ENCODE measurements around the gene CDV3. TPM values are rescaled to one million over a fixed set of nuclear protein-coding genes. Genes with fewer than 3 reads are reported as not detected.

Gene CDV3
- total RNA-seq, 2 experiments from 2014 or later: 170 to 181 TPM

DNA sequence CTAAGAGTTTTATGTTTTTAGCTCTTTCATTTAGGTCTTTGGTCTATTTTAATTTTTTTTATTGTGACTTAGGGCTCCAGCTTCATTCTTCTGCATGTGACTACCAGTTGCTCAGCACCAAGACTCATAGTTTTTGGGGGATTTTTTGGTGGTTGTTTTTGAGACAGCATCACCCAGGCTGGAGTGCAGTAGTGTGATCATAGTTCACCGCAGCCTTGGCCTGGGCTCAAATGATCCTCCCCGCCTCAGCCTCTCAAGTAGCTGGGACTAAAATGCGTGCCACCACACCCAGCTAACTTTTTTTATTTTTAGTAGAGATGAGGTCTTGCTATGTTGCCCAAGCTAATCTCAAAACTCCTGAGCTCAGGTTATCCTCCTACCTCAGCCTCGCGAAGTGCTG is 19.4 kb downstream of the CDV3 start:
- H3K36me3 Mint-ChIP-seq (ENCODE audit: low read depth): peaks cover 19% of the 10 kb centered on the region
- no peak for DNase-seq
- no peak overlapping the region for H3K27ac Mint-ChIP-seq
- no peak overlapping the region for H3K4me3 Mint-ChIP-seq
- peaks cover 31% of the 10 kb centered on the region for H3K4me1 Mint-ChIP-seq (ENCODE audit: low read depth)
- intact Hi-C loops (cut with micrococcal nuclease): no loop called here
- CTCF ChIA-PET: interaction anchor here (0.5 to 0.6 kb wide), 2 partner anchors 104 to 880 kb away, joined by 3 read pairs; no protein-coding TSS in a partner anchor
- H3K9me3 Mint-ChIP-seq: no peaks in the 10 kb centered on the region
- H3K27me3 Mint-ChIP-seq (ENCODE audit: low read depth): no peaks in the 10 kb centered on the region

DNA sequence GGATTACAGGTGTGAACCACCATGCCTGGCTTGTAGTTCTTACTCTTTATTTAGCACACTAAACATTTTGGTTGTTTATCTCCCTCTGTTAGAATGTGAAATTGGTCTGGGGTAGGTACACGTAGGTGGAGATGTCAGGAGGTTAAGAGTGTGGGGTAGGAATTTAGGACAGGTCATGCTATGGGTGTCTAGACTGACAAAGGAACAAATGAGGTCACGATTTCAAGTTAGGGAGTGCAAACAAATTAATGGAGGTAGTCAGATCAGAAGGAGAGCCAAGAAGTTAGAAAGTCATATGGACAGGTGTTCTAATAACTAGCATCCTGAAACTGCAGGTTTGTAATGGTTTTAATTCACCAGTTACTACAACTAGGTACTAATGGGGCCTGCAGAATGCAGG is 19.8 kb downstream of the CDV3 start:
- intact Hi-C loops (cut with micrococcal nuclease): no loop called here
- Mint-ChIP-seq H3K27ac (no peak overlapping the region), H3K27me3 (ENCODE audit: low read depth) (no peaks in the 10 kb centered on the region), H3K9me3 (no peaks in the 10 kb centered on the region), H3K4me1 (ENCODE audit: low read depth) (peaks cover 28% of the 10 kb centered on the region), H3K4me3 (no peak overlapping the region), H3K36me3 (ENCODE audit: low read depth) (peaks cover 18% of the 10 kb centered on the region)
- CTCF ChIA-PET: interaction anchor here (0.5 kb wide), 1 partner anchor 880 kb away, joined by 3 read pairs; no protein-coding TSS in a partner anchor
- DNase-seq: no peak

DNA sequence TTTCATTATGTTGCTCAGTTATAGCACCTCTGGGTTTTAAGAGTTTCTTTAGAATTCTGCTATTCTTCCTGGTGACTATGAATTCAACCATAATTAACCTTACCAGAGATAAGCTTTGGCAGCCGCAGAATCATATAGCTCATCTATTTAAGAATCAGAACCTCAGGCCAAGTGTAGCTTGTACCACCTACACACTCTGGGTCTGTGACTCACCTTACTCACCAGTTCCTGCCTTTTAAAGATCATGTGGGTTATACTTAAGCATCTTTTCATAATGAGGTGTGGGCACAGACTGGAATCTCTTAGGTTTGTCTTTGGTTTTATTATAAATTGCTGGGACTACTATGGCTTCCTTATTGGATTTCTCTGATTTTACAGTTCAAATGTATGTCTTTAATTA is 21.9 kb downstream of the CDV3 start:
- CTCF ChIA-PET: interaction anchor here (0.8 to 1.5 kb wide), 5 partner anchors 11 to 150 kb away, joined by 3 to 8 read pairs (median 3); no protein-coding TSS in a partner anchor
- Mint-ChIP-seq H3K27ac (no peak overlapping the region), H3K27me3 (ENCODE audit: low read depth) (no peaks in the 10 kb centered on the region), H3K9me3 (no peaks in the 10 kb centered on the region), H3K4me1 (ENCODE audit: low read depth) (peaks cover 21% of the 10 kb centered on the region), H3K36me3 (ENCODE audit: low read depth) (peaks cover 4% of the 10 kb centered on the region), H3K4me3 (no peak overlapping the region)
- peak; percentile 49 for DNase-seq
- intact Hi-C loops (cut with micrococcal nuclease): loop anchor here (1.0 to 5.0 kb wide), 2 partner anchors 21 to 148 kb away; no protein-coding TSS in a partner anchor

DNA sequence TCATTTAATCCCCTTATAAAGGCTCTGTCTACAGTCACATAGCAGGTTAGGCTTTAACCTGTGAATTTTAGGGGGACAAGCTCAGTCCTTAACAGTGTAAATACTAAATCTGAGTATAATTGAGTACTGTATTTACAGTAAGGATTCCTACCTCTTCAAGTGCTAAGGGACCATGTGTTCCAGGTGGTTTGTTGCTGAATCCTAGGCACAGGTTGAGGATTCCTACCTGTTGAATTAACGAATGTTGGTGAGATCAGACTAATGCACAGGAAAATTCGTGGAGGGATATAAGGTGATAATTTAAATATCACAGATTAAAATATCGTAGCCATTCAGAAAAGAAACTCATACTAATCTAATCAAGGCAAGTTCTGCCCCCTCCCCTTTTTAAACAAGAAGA is 24.9 kb downstream of the CDV3 start:
- H3K27ac Mint-ChIP-seq: no peak overlapping the region
- DNase-seq: no peak
- peaks cover 9% of the 10 kb centered on the region for H3K36me3 Mint-ChIP-seq (ENCODE audit: low read depth)
- peaks cover 18% of the 10 kb centered on the region for H3K4me1 Mint-ChIP-seq (ENCODE audit: low read depth)
- CTCF ChIA-PET: interaction anchor here (1.0 kb wide), 1 partner anchor 20 kb away, joined by 3 read pairs; no protein-coding TSS in a partner anchor
- H3K27me3 Mint-ChIP-seq (ENCODE audit: low read depth): no peaks in the 10 kb centered on the region
- H3K4me3 Mint-ChIP-seq: no peak overlapping the region
- H3K9me3 Mint-ChIP-seq: no peaks in the 10 kb centered on the region
- intact Hi-C loops (cut with micrococcal nuclease): loop anchor here (5.0 kb wide), 1 partner anchor 151 kb away; no protein-coding TSS in a partner anchor

DNA sequence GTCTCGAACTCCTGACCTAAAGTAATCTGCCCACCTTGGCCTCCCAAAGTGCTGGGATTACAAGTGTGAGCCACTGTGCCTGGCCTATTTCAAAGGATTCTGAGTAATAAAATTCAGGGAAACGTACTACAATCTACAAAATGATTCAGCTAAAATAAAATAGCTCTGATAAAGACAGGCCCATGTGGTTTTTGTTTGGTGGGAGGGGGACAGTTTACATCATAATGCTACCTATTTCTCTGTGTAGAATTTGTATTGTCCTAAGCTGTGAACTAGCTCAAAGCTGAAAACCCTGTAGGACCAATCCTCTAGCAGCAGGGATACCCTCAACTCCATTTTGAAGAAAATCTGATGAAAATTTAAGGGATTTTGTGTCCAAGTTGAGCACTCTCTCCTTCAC is 25.8 kb downstream of the CDV3 start:
- Mint-ChIP-seq H3K36me3 (ENCODE audit: low read depth) (peaks cover 11% of the 10 kb centered on the region), H3K4me1 (ENCODE audit: low read depth) (peaks cover 18% of the 10 kb centered on the region), H3K27ac (no peak overlapping the region), H3K9me3 (no peaks in the 10 kb centered on the region), H3K27me3 (ENCODE audit: low read depth) (no peaks in the 10 kb centered on the region), H3K4me3 (no peak overlapping the region)
- intact Hi-C loops (cut with micrococcal nuclease): loop anchor here (5.0 kb wide), 1 partner anchor 152 kb away; no protein-coding TSS in a partner anchor
- no peak for DNase-seq
- CTCF ChIA-PET: interaction anchor here (1.0 to 1.6 kb wide), 2 partner anchors 18 to 21 kb away, joined by 3 read pairs; no protein-coding TSS in a partner anchor

DNA sequence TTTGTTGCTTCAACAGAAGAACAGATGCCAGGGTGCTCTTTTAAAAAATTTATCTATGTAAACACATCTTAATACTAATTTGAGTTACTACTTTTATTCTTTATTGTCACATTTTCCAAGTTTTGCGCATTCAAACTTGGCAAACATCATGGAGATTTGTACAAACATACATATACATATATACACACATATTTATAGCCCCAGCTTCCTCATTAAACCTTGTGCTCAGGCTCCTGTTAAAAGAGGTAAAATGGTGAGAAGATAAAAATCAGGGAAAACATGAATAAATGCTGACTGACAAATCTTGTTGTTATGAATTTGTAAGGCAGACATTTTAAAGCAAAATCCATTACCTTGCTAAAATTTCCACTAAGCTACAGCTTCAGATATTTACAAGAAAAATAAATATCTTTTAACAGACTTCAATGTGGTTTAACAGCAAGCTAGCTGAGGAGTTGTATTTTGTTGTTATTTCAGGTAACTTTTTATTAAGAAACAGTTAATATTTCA is 27.1 kb downstream of the CDV3 start:
- no peak overlapping the region for H3K27ac Mint-ChIP-seq
- peaks cover 8% of the 10 kb centered on the region for H3K4me1 Mint-ChIP-seq (ENCODE audit: low read depth)
- H3K36me3 Mint-ChIP-seq (ENCODE audit: low read depth): peaks cover 17% of the 10 kb centered on the region
- H3K4me3 Mint-ChIP-seq: no peak overlapping the region
- H3K9me3 Mint-ChIP-seq: no peaks in the 10 kb centered on the region
- DNase-seq: no peak
- intact Hi-C loops (cut with micrococcal nuclease): no loop called here
- CTCF ChIA-PET: interaction anchor here (1.3 to 1.6 kb wide), 2 partner anchors 16 to 22 kb away, joined by 3 read pairs; no protein-coding TSS in a partner anchor
- no peaks in the 10 kb centered on the region for H3K27me3 Mint-ChIP-seq (ENCODE audit: low read depth)

DNA sequence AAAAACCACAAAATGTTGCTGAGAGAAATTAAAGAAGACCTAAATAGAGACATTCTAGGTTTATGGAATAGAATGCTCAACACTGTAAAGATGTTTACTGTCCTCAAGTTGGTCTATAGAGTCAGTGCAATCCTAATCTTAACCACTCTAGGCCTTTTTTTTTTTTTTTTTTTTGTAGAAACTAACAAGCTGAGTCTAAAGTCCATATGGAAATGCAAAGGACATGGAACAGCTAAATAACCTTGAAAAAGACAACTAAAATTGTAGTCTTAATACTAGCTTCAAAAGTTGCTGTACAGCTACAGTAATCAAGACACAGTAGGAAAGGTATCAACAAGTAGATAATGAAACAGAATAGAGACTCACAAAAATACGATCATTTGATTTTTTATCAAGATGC is 32.9 kb downstream of the CDV3 start:
- DNase-seq: no peak
- Mint-ChIP-seq H3K4me1 (ENCODE audit: low read depth) (no peaks in the 10 kb centered on the region), H3K9me3 (no peaks in the 10 kb centered on the region), H3K27ac (no peak overlapping the region), H3K4me3 (no peak overlapping the region), H3K36me3 (ENCODE audit: low read depth) (peaks cover 43% of the 10 kb centered on the region), H3K27me3 (ENCODE audit: low read depth) (no peaks in the 10 kb centered on the region)
- intact Hi-C loops (cut with micrococcal nuclease): loop anchor here (5.0 kb wide), 1 partner anchor 36 kb away; no protein-coding TSS in a partner anchor
- CTCF ChIA-PET: interaction anchor here (0.7 kb wide), 1 partner anchor 15 kb away, joined by 4 read pairs; no protein-coding TSS in a partner anchor

DNA sequence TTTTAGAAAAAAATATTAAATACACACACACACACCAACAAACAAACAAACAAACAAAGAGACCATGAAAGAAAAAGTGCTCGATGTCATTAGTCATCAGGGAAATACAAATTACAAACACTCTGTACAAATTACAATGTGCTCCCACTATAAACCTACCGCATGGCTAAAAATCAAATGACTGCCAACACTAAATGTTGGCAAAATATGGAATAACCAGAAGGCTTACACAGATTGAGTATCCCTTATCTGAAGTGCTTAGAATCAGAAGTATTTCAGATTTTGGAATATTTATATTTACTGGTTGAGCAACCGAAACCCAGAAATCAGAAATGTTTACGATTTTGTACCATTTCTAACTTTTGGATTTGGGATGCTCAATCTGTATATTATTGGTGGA is 33.4 kb downstream of the CDV3 start:
- no peaks in the 10 kb centered on the region for H3K27me3 Mint-ChIP-seq (ENCODE audit: low read depth)
- H3K36me3 Mint-ChIP-seq (ENCODE audit: low read depth): peaks cover 42% of the 10 kb centered on the region
- no peak overlapping the region for H3K4me3 Mint-ChIP-seq
- intact Hi-C loops (cut with micrococcal nuclease): loop anchor here (5.0 kb wide), 1 partner anchor 35 kb away; no protein-coding TSS in a partner anchor
- CTCF ChIA-PET: no interaction called here
- no peaks in the 10 kb centered on the region for H3K9me3 Mint-ChIP-seq
- no peak overlapping the region for H3K27ac Mint-ChIP-seq
- no peak for DNase-seq
- no peaks in the 10 kb centered on the region for H3K4me1 Mint-ChIP-seq (ENCODE audit: low read depth)

DNA sequence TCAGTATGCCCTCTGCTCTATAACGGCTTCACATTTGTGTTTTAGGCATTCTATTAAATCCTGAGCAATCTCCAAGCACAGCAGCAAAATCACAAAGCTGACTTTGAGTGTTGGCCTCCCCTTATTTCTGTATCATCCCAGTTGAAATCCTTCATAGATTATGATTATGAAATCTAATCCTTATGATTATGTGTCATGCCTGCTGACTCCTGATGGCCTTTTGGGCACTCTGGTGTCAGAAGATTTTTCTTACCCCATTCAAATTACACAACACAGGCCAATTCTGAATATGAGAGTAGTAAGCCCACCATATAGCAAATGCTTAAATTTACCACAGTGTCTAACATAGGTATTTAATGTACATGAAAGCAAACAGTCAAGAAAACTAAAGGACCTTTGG is 34.3 kb downstream of the CDV3 start:
- H3K27ac Mint-ChIP-seq: no peak overlapping the region
- no peaks in the 10 kb centered on the region for H3K9me3 Mint-ChIP-seq
- CTCF ChIA-PET: interaction anchor here (0.6 to 1.4 kb wide), 2 partner anchors 10 to 119 kb away, joined by 3 to 4 read pairs; no protein-coding TSS in a partner anchor
- intact Hi-C loops (cut with micrococcal nuclease): loop anchor here (2.0 to 5.0 kb wide), 2 partner anchors 19 to 34 kb away; no protein-coding TSS in a partner anchor
- no peak for DNase-seq
- H3K27me3 Mint-ChIP-seq (ENCODE audit: low read depth): no peaks in the 10 kb centered on the region
- no peaks in the 10 kb centered on the region for H3K4me1 Mint-ChIP-seq (ENCODE audit: low read depth)
- no peak overlapping the region for H3K4me3 Mint-ChIP-seq
- H3K36me3 Mint-ChIP-seq (ENCODE audit: low read depth): peaks cover 46% of the 10 kb centered on the region

DNA sequence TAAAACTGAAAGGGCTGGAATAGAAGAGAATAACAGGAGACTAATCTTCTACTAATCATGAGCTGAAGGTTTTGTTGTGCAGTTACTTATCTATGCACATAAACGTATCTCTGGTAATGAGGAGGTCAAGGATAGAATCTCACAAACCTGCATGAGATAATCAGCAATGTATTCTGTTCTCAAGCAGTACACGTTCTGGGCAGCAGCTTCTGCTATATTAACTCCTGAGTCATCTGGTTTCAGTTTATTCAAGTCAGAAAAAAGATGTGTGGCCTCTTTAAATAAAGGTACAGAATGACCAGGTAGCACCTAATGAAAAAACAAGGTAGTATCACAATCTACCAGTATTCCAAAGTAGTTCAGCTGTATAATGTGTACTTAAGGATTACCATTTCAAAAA is 34.9 kb downstream of the CDV3 start:
- intact Hi-C loops (cut with micrococcal nuclease): loop anchor here (2.0 to 5.0 kb wide), 2 partner anchors 18 to 34 kb away; no protein-coding TSS in a partner anchor
- H3K4me1 Mint-ChIP-seq (ENCODE audit: low read depth): no peaks in the 10 kb centered on the region
- CTCF ChIA-PET: interaction anchor here (0.6 to 1.4 kb wide), 2 partner anchors 11 to 120 kb away, joined by 3 to 4 read pairs; no protein-coding TSS in a partner anchor

DNA sequence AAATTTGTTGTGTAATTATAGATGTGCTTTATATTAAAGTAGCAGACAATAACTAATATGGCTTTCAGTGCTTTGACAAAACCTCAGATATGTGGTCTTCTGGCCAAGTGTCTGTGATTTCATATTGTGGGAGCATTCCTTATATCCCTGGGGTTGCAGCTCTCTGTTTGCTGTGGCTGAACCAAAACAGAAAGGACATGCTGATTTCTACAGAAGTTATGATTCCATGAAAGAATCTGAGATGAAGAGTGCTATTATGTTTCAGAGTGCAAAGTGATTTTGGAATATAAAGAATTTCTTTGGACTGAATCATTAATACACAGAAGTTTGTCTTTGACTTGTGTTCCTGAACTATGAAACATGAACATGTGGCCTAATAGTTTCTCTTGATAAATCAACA is 36.5 kb downstream of the CDV3 start:
- Mint-ChIP-seq H3K4me3 (no peak overlapping the region), H3K36me3 (ENCODE audit: low read depth) (peaks cover 52% of the 10 kb centered on the region), H3K4me1 (ENCODE audit: low read depth) (no peaks in the 10 kb centered on the region), H3K27me3 (ENCODE audit: low read depth) (no peaks in the 10 kb centered on the region), H3K9me3 (no peaks in the 10 kb centered on the region), H3K27ac (no peak overlapping the region)
- intact Hi-C loops (cut with micrococcal nuclease): no loop called here
- CTCF ChIA-PET: no interaction called here
- DNase-seq: no peak

More for the DNA sequence above, 34.9 kb downstream of the CDV3 start:
- Mint-ChIP-seq H3K36me3 (ENCODE audit: low read depth) (peaks cover 50% of the 10 kb centered on the region), H3K27ac (no peak overlapping the region), H3K9me3 (no peaks in the 10 kb centered on the region), H3K27me3 (ENCODE audit: low read depth) (no peaks in the 10 kb centered on the region), H3K4me3 (no peak overlapping the region)
- no peak for DNase-seq

DNA sequence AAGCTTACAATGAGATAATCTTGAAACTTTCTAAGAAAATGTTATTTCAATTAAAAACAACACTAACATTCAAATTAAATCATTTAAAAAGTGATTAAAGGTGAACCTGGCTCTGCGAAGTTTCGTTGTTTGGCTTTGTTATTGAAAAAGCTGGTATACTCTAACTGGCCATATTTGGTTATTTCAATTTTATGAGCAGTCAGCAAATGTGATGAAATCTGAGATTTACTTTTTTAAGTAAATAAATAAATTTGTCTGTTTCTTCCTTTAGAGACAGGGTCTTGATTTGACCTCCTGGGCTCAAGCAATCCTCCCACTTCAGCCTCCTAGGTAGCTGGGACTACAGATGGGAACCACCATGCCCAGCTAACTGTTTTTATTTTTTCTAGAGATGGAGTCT is 38.0 kb downstream of the CDV3 start:
- no peaks in the 10 kb centered on the region for H3K27me3 Mint-ChIP-seq (ENCODE audit: low read depth)
- no peak for DNase-seq
- no peak overlapping the region for H3K27ac Mint-ChIP-seq
- no peak overlapping the region for H3K4me3 Mint-ChIP-seq
- no peaks in the 10 kb centered on the region for H3K4me1 Mint-ChIP-seq (ENCODE audit: low read depth)
- CTCF ChIA-PET: no interaction called here
- H3K36me3 Mint-ChIP-seq (ENCODE audit: low read depth): peaks cover 55% of the 10 kb centered on the region
- H3K9me3 Mint-ChIP-seq: no peaks in the 10 kb centered on the region
- intact Hi-C loops (cut with micrococcal nuclease): no loop called here

Data from activated naive CD4-positive, alpha-beta T cell treated with anti-CD3 and anti-CD28 coated beads for 36 hours (primary cell).